SK-N-MC (cell line): ENCODE measurements around the gene PDE4D.

Source experiments
- EZH2 ChIP-seq: fragments of 200-600 bp; sonication (generic); IDR thresholded peaks from one replicate; pipeline ENCODE4 v1.6.1; 2017; ENCODE audit warnings: antibody characterized with exemption
- FOXP2 ChIP-seq: optimal IDR thresholded peaks from 2 replicates; pipeline ENCODE3; 2011; ENCODE audit warnings: mild to moderate bottlenecking, moderate library complexity; ENCODE audit not compliant: insufficient read depth; ENCODE audit errors: extremely low read length, control extremely low read depth
- POLR2AphosphoS5 ChIP-seq: IDR thresholded peaks from 2 replicates; pipeline ENCODE4 v1.6.1; 2012; ENCODE audit warnings: mild to moderate bottlenecking, low read depth, low read length, borderline replicate concordance

- no peak for TF ChIP-seq POLR2AphosphoS5
- TF ChIP-seq FOXP2 = no peak
- TF ChIP-seq EZH2 = no peak
These were observed 641.9 kb downstream of the PDE4D start for GRCh38 chr5:59251627-59252026.
